Right ventricle myocardium superior (tissue), 1 donor: ENCODE results near the gene SLC6A5. TPM values are rescaled to one million over a fixed set of nuclear protein-coding genes. Genes with fewer than 3 reads are reported as not detected.
"Not testable (repeated sequence)": the region's sequence is repeated elsewhere in the genome, so short reads cannot be mapped to it uniquely, and the experiment has no call there.

ENCODE experiments used
- ATAC-seq: fragments of 200-7000 bp; cut with Tn5 transposase; one replicate; pipeline ENCODE4 v1.9.1; 2020; ENCODE audit warnings: mild to moderate bottlenecking; ENCODE audit not compliant: poor library complexity
- DNase-seq: peaks from one replicate; pipeline ENCODE4 v3.0.0-alpha.2; 2020
- intact Hi-C: fragments of 100-400 bp; cut with DNase I; formaldehyde crosslinking; loops from one replicate; pipeline ENCODE4 v1.11.2; 2022
- long read RNA-seq: library from polyadenylated mRNA; unstranded; transcript quantifications from one replicate; pipeline ENCODE4 v2.0.0, GENCODE V29; 2021
- total RNA-seq: library from RNA; stranded (reverse); fragmentation: NEBNext Ultra II Directional; extraction: Animal tissue kit (Norgen Biotek cat#: 25700); gene quantifications from one replicate; pipeline ENCODE4 v1.2.1, GENCODE V29; 2021
- donor health status: DM: no; HTN: yes; CAD: no; lungs with severe emphysema.

Gene SLC6A5
- total RNA-seq: not detected
- long read RNA-seq: 0 reads

- intact Hi-C loops: no loop called here
- DNase-seq (peak; percentile 69), ATAC-seq (no peak)
These were observed at the start of gene SLC6A5 for GRCh38 chr11:20599221-20600019. Gene SLC6A5 (plus strand): TSS chr11:20599608. CDS start chr11:20599673, 65 bp downstream.

GRCh38 chr11:20551096-20551495 lies 48.3 kb upstream of the SLC6A5 start:
- ATAC-seq (no peak), DNase-seq (no peak)
- intact Hi-C loops: no loop called here

- intact Hi-C loops: no loop called here
- no peak for ATAC-seq
These were observed 43.6 kb upstream of the SLC6A5 start for GRCh38 chr11:20555783-20556182.

GRCh38 chr11:20556396-20556795 lies 43.0 kb upstream of the SLC6A5 start:
- ATAC-seq, DNase-seq, intact Hi-C loops: not testable (repeated sequence)

More at GRCh38 chr11:20555783-20556182, 43.6 kb upstream of the SLC6A5 start:
- DNase-seq: no peak

GRCh38 chr11:20558741-20559140 lies 40.7 kb upstream of the SLC6A5 start:
- ATAC-seq (no peak), DNase-seq (no peak)
- intact Hi-C loops: no loop called here

GRCh38 chr11:20559523-20560300 lies 39.7 kb upstream of the SLC6A5 start:
- DNase-seq (no peak), ATAC-seq (no peak)
- intact Hi-C loops: no loop called here

GRCh38 chr11:20561915-20562314 lies 37.5 kb upstream of the SLC6A5 start:
- intact Hi-C loops: no loop called here
- no peak for DNase-seq
- ATAC-seq: peak; percentile 68

GRCh38 chr11:20563866-20564265 lies 35.5 kb upstream of the SLC6A5 start:
- DNase-seq (no peak), ATAC-seq (no peak)
- intact Hi-C loops: no loop called here

- no peak for DNase-seq
- intact Hi-C loops: no loop called here
- ATAC-seq: peak; percentile 41
These were observed 34.4 kb upstream of the SLC6A5 start for GRCh38 chr11:20564846-20565635.

GRCh38 chr11:20566115-20566514 lies 33.3 kb upstream of the SLC6A5 start:
- ATAC-seq, intact Hi-C loops, DNase-seq: not testable (repeated sequence)

GRCh38 chr11:20566591-20567434 lies 32.6 kb upstream of the SLC6A5 start:
- ATAC-seq (no peak), DNase-seq (no peak)
- intact Hi-C loops: no loop called here

GRCh38 chr11:20579725-20580124 lies 19.7 kb upstream of the SLC6A5 start:
- ATAC-seq, intact Hi-C loops, DNase-seq: not testable (repeated sequence)

- ATAC-seq (no peak), DNase-seq (no peak)
- intact Hi-C loops: no loop called here
These were observed 16.2 kb upstream of the SLC6A5 start for GRCh38 chr11:20583201-20583600.

- DNase-seq: no peak
- intact Hi-C loops: no loop called here
- ATAC-seq: no peak
These were observed 15.2 kb upstream of the SLC6A5 start for GRCh38 chr11:20584093-20584774.

- DNase-seq: no peak
- no peak for ATAC-seq
These were observed 9.6 kb upstream of the SLC6A5 start for GRCh38 chr11:20589796-20590195.

GRCh38 chr11:20590381-20590780 lies 9.0 kb upstream of the SLC6A5 start:
- DNase-seq (no peak), ATAC-seq (no peak)
- intact Hi-C loops: no loop called here

More at GRCh38 chr11:20589796-20590195, 9.6 kb upstream of the SLC6A5 start:
- intact Hi-C loops: no loop called here

GRCh38 chr11:20592741-20593140 lies 6.7 kb upstream of the SLC6A5 start:
- ATAC-seq (no peak), DNase-seq (no peak)
- intact Hi-C loops: no loop called here
